GM19035 (cell line): ENCODE measurements around the gene MAEA.

Experiments
- ATAC-seq: cut with Tn5 transposase; IDR thresholded peaks from one replicate; pipeline ENCODE4 v1.9.1; 2021; ENCODE audit not compliant: unreplicated experiment

The MAEA gene

GRCh38 chr4:1349359-1350168 lies 59.9 kb downstream of the MAEA start:
- no peak for ATAC-seq

- no peak for ATAC-seq
These were observed 60.5 kb downstream of the MAEA start for GRCh38 chr4:1350169-1350520.

- no peak for ATAC-seq
These were observed 62.3 kb downstream of the MAEA start for GRCh38 chr4:1351854-1352566.

GRCh38 chr4:1352567-1352900 lies 62.8 kb downstream of the MAEA start:
- no peak for ATAC-seq

- ATAC-seq, result no peak
These were observed 63.7 kb downstream of the MAEA start for GRCh38 chr4:1353186-1354055.

- ATAC-seq, result no peak
These were observed 64.7 kb downstream of the MAEA start for GRCh38 chr4:1354136-1354982.

- no peak for ATAC-seq
These were observed 65.2 kb downstream of the MAEA start for GRCh38 chr4:1354983-1355275.

- no peak for ATAC-seq
These were observed 65.7 kb downstream of the MAEA start for GRCh38 chr4:1355378-1355777.

GRCh38 chr4:1356181-1356998 lies 66.7 kb downstream of the MAEA start:
- ATAC-seq, result no peak

GRCh38 chr4:1357356-1358248 lies 67.9 kb downstream of the MAEA start:
- no peak for ATAC-seq

- ATAC-seq, result no peak
These were observed 68.9 kb downstream of the MAEA start for GRCh38 chr4:1358421-1359143.

GRCh38 chr4:1359144-1359501 lies 69.4 kb downstream of the MAEA start:
- no peak for ATAC-seq

- no peak for ATAC-seq
These were observed 70.3 kb downstream of the MAEA start for GRCh38 chr4:1359976-1360375.

- ATAC-seq, result no peak
These were observed 71.0 kb downstream of the MAEA start for GRCh38 chr4:1360423-1361283.

GRCh38 chr4:1361431-1361830 lies 71.7 kb downstream of the MAEA start:
- ATAC-seq, result no peak

GRCh38 chr4:1362046-1362445 lies 72.4 kb downstream of the MAEA start:
- no peak for ATAC-seq

- ATAC-seq, result no peak
These were observed 72.8 kb downstream of the MAEA start for GRCh38 chr4:1362521-1362920.

GRCh38 chr4:1363513-1363912 lies 73.8 kb downstream of the MAEA start:
- no peak for ATAC-seq
